ENCODE data around the gene MMAB. TPM values are rescaled to one million over a fixed set of nuclear protein-coding genes. Genes with fewer than 3 reads are reported as not detected.

Gene MMAB
- total RNA-seq, 1 donor from 2014 or later: 62.8 TPM

DNA sequence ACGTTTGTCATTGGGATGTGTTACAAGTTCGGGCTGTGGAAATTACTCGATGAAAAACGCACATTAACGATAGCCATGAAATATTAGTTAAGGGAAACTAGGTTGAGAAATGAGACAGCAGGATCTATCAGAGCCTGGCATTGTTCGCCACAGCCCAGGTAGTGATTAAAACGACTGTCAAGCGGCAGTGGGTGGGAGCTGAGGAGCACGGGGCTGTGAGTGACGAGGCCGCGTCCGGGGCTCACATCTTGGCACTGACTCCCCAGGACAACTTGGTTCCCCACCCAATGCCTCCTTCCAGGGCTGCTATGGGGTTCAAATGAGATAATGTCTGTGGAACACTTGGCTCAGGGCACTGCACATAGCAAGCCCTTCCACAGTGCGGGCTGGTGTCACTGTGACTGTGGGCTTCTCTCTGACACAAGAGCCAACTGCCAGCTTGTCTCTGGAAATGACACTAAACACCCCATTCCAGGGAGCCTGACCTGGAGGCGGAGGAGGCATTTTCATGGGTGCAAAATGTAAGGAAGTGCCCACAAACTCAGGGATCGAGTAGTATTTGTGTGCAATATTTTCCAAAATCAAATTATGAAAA is 19.3 kb downstream of the MMAB start:
- Mint-ChIP-seq H3K4me1 (no peaks in the 10 kb centered on the region), H3K36me3 (ENCODE audit: low read depth) (peaks cover 5% of the 10 kb centered on the region), H3K4me3 (no peak overlapping the region), H3K9me3 (no peaks in the 10 kb centered on the region), H3K27me3 (peaks cover 7% of the 10 kb centered on the region), H3K27ac (no peak overlapping the region)
- TF ChIP-seq, protein P1, sequence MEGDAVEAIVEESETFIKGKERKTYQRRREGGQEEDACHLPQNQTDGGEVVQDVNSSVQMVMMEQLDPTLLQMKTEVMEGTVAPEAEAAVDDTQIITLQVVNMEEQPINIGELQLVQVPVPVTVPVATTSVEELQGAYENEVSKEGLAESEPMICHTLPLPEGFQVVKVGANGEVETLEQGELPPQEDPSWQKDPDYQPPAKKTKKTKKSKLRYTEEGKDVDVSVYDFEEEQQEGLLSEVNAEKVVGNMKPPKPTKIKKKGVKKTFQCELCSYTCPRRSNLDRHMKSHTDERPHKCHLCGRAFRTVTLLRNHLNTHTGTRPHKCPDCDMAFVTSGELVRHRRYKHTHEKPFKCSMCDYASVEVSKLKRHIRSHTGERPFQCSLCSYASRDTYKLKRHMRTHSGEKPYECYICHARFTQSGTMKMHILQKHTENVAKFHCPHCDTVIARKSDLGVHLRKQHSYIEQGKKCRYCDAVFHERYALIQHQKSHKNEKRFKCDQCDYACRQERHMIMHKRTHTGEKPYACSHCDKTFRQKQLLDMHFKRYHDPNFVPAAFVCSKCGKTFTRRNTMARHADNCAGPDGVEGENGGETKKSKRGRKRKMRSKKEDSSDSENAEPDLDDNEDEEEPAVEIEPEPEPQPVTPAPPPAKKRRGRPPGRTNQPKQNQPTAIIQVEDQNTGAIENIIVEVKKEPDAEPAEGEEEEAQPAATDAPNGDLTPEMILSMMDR (IDR thresholded peaks at IDR 0.05): no peak
- ChIA-PET POLR2A (no interaction called here), CTCF (no interaction called here)
- ATAC-seq (ENCODE audit: low read depth) (no peak), DNase-seq (no peak)
- intact Hi-C loops (cut with micrococcal nuclease): no loop called here

DNA sequence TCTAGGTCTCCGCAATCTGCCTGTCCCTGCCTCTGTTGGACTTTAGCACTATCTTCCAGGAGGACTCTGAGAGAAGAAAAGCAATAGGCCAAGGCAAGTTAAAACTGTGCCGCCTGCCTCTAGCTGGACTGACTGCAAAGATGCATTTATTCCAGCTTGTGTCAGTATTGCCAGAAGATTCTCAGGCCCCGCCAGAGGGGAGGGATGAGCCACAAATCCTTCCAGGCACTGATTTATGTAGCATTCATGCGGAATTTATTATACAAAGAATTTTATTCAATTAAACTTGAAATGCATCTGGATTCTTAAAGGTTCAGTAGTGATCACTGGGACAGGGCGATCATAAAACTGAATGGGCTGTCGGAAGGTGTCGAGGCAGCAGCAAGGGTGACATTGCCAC is 19.8 kb downstream of the MMAB start:
- TF ChIP-seq, protein P1 (IDR thresholded peaks at IDR 0.05): no peak
- no peak overlapping the region for H3K27ac Mint-ChIP-seq
- peaks cover 11% of the 10 kb centered on the region for H3K27me3 Mint-ChIP-seq
- H3K4me1 Mint-ChIP-seq: no peaks in the 10 kb centered on the region
- POLR2A ChIA-PET: no interaction called here
- intact Hi-C loops (cut with micrococcal nuclease): no loop called here
- CTCF ChIA-PET: no interaction called here
- H3K9me3 Mint-ChIP-seq: no peaks in the 10 kb centered on the region
- H3K4me3 Mint-ChIP-seq: no peak overlapping the region
- ATAC-seq (ENCODE audit: low read depth) (no peak), DNase-seq (no peak)
- H3K36me3 Mint-ChIP-seq (ENCODE audit: low read depth): peaks cover 5% of the 10 kb centered on the region

DNA sequence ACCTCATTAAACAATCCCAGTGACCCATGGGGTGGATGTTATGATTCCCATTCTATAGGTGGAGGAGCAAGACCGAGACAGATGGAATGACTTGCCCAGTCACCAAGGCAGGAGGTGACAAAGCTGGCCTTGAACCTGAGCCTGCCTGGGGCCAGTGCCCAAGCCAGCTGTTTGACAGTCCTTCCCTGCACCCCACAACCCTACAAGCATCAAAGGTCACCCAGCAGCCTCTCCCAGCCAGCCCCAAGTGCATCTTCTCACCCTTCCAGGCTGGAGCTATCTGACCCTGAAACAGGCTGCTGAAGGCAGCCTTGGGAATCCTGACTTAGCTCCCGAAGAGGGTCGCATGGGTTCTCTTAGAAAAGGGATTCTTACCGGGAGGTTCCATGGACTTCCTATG is 20.3 kb downstream of the MMAB start:
- H3K27me3 Mint-ChIP-seq: peaks cover 11% of the 10 kb centered on the region
- intact Hi-C loops (cut with micrococcal nuclease): no loop called here

DNA sequence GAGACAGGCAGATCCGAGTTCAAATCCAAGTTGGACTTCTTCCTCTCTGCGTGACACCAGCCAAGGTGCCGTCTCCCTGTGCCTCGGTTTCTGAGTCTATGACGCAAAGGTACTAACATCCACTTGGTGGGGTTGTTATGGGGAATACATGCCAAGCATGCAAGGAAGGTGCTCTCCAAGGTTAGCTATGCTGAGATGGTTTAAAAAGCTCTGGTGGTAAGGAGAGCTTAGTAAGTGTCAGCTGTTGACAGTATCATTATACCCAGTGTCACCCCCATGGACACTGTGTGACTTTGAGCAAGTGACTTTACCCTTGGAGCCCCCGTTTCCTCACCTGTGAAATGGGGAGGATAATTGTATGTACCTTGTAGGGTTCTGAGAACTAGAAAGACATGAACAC is 22.2 kb downstream of the MMAB start:
- Mint-ChIP-seq H3K27ac (no peak overlapping the region), H3K4me3 (no peak overlapping the region), H3K27me3 (peaks cover 18% of the 10 kb centered on the region), H3K9me3 (no peaks in the 10 kb centered on the region), H3K4me1 (no peaks in the 10 kb centered on the region), H3K36me3 (ENCODE audit: low read depth) (peaks cover 2% of the 10 kb centered on the region)
- DNase-seq (no peak), ATAC-seq (ENCODE audit: low read depth) (no peak)
- TF ChIP-seq, protein P1 (IDR thresholded peaks at IDR 0.05): no peak
- POLR2A ChIA-PET: no interaction called here
- intact Hi-C loops (cut with micrococcal nuclease): no loop called here
- CTCF ChIA-PET: no interaction called here

More for the DNA sequence above, 20.3 kb downstream of the MMAB start:
- ChIA-PET CTCF (no interaction called here), POLR2A (no interaction called here)
- H3K27ac Mint-ChIP-seq: no peak overlapping the region
- H3K9me3 Mint-ChIP-seq: no peaks in the 10 kb centered on the region
- DNase-seq: no peak
- no peak for ATAC-seq (ENCODE audit: low read depth)
- H3K4me3 Mint-ChIP-seq: no peak overlapping the region
- no peaks in the 10 kb centered on the region for H3K4me1 Mint-ChIP-seq
- peaks cover 5% of the 10 kb centered on the region for H3K36me3 Mint-ChIP-seq (ENCODE audit: low read depth)
- TF ChIP-seq, protein P1 (IDR thresholded peaks at IDR 0.05): no peak

DNA sequence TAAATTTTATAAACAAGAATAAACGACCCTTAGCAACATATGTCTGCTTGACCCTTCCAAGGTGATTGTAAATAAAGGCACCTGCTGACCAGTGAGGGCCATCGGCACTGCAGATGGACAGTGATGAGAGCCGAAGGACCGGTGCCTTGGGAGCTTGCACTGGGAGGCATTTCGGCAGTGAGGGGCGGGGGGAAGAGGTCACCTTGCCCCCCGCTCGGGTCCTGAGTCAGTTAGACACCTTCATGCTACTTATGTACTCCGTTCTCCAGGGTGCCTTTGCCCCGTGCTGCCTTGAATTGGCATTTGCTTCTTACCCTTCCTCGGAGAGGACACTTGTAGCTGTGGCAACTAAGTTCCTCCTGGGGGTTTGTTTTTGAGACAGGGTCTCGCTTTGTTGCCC is 23.0 kb downstream of the MMAB start:
- no peaks in the 10 kb centered on the region for H3K36me3 Mint-ChIP-seq (ENCODE audit: low read depth)
- ChIA-PET POLR2A (no interaction called here), CTCF (no interaction called here)
- H3K4me1 Mint-ChIP-seq: no peaks in the 10 kb centered on the region
- intact Hi-C loops (cut with micrococcal nuclease): no loop called here
- DNase-seq (no peak), ATAC-seq (ENCODE audit: low read depth) (no peak)
- peaks cover 18% of the 10 kb centered on the region for H3K27me3 Mint-ChIP-seq
- TF ChIP-seq, protein P1 (IDR thresholded peaks at IDR 0.05): no peak
- no peaks in the 10 kb centered on the region for H3K9me3 Mint-ChIP-seq
- H3K4me3 Mint-ChIP-seq: no peak overlapping the region
- H3K27ac Mint-ChIP-seq: no peak overlapping the region
